Esophagus muscularis mucosa (tissue), 3 donors: ENCODE measurements around the gene ELMO3.

Experiments used
- CTCF ChIP-seq, 3 experiments: fragments of 200-600 bp in 2 of 3; fragments of 450-650 bp in 1 of 3; sonication (generic) in 2 of 3; IDR thresholded peaks; one replicate each; pipeline ENCODE4 v1.5.1; 2017 to 2019; ENCODE audit warnings: antibody characterized with exemption in 3 of 3, mild to moderate bottlenecking in 2 of 3, moderate library complexity in 1 of 3
- POLR2A ChIP-seq: fragments of 450-650 bp; IDR thresholded peaks from one replicate; pipeline ENCODE4 v1.6.1; 2017; ENCODE audit warnings: antibody characterized with exemption, moderate library complexity, mild to moderate bottlenecking, low read depth
- POLR2AphosphoS5 ChIP-seq, 2 donors: sonication (generic); formaldehyde crosslinking; IDR thresholded peaks; one replicate each; pipeline ENCODE4 v1.6.1; 2017; ENCODE audit warnings: antibody characterized with exemption in 2 of 2

DNA sequence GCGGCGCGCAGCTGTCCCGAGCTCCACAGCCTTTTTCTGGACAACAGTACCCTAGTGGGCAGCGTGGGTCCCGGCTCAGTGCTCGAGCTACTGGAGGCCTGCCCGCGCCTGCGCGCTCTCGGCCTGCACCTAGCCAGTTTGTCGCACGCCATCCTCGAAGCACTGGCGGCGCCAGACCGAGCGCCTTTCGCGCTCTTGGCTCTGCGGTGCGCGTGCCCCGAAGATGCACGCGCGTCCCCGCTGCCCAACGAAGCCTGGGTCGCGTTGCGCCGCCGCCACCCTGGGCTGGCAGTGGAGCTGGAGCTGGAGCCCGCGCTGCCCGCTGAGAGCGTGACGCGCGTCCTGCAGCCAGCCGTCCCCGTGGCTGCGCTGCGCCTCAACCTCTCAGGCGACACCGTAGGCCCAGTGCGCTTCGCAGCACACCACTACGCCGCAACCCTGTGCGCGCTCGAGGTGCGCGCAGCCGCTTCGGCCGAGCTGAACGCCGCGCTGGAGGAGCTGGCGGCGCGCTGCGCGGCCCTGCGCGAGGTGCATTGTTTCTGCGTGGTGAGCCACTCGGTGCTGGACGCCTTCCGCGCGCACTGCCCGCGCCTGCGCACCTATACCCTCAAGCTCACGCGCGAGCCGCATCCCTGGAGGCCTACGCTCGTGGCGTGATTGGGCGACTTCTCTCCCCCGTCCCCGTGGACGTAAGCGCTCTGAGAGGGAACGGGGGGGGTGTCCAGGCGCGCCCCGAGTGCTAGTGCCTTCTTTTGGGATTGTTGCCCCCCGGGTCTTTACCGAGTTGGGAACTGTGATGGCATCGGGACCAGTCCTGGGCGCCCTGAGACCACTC lies 35.5 kb upstream of the ELMO3 start:
- peak in 1 of 3 experiments; percentile 5 for TF ChIP-seq CTCF (IDR thresholded peaks at IDR 0.05)
- TF ChIP-seq POLR2A: no peak
- TF ChIP-seq POLR2AphosphoS5 (IDR thresholded peaks at IDR 0.05): peak; percentile 51 to 82
